ENCODE measurements around the gene IL3. TPM values are rescaled to one million over a fixed set of nuclear protein-coding genes. Genes with fewer than 3 reads are reported as not detected.

Gene IL3
- total RNA-seq, 4 donors from 2014 or later = not detected

GRCh38 chr5:132021654-132022053 lies 38.8 kb upstream of the IL3 start:
- intact Hi-C loops (cut with DNase I) = no loop called here
- no peak for DNase-seq
- Histone ChIP-seq H3K27ac (no peak overlapping the region), H3K4me3 (replicated peaks in 1 of 3) (no peak overlapping the region), H3K9me3 (no peaks in the 10 kb centered on the region), H3K36me3 (no peaks in the 10 kb centered on the region), H3K4me1 (no peaks in the 10 kb centered on the region), H3K27me3 (no peaks in the 10 kb centered on the region)
- WGBS, 2 donors = 63 to 65% methylated on average over 2 of the region's 2 CpGs
- TF ChIP-seq CTCF (IDR thresholded peaks at IDR 0.05) (no peak), POLR2A (IDR thresholded peaks at IDR 0.05) (no peak)

- Histone ChIP-seq H3K36me3 (no peaks in the 10 kb centered on the region), H3K27me3 (no peaks in the 10 kb centered on the region), H3K27ac (no peak overlapping the region), H3K4me3 (replicated peaks in 1 of 3) (no peak overlapping the region), H3K4me1 (no peaks in the 10 kb centered on the region), H3K9me3 (no peaks in the 10 kb centered on the region)
- TF ChIP-seq POLR2A (IDR thresholded peaks at IDR 0.05) = no peak
- TF ChIP-seq CTCF (IDR thresholded peaks at IDR 0.05) = no peak
- intact Hi-C loops (cut with DNase I) = no loop called here
- no peak for DNase-seq
- 78 to 87% methylated on average over 2 of the region's 2 CpGs for WGBS, 2 donors
These were observed 37.7 kb upstream of the IL3 start for GRCh38 chr5:132022737-132023136.

GRCh38 chr5:132023258-132024116 lies 37.0 kb upstream of the IL3 start:
- no peaks in the 10 kb centered on the region for H3K4me1 ChIP-seq
- TF ChIP-seq POLR2A (IDR thresholded peaks at IDR 0.05) (no peak), CTCF (IDR thresholded peaks at IDR 0.05) (no peak)
- no peak overlapping the region for H3K4me3 ChIP-seq (replicated peaks in 1 of 3)
- H3K9me3 ChIP-seq = no peaks in the 10 kb centered on the region
- 65 to 83% methylated on average over 5 of the region's 5 CpGs for WGBS, 2 donors
- intact Hi-C loops (cut with DNase I) = no loop called here
- H3K27ac ChIP-seq = no peak overlapping the region
- H3K36me3 ChIP-seq = no peaks in the 10 kb centered on the region
- DNase-seq = no peak
- no peaks in the 10 kb centered on the region for H3K27me3 ChIP-seq

GRCh38 chr5:132024117-132024435 lies 36.4 kb upstream of the IL3 start:
- no peak for TF ChIP-seq CTCF (IDR thresholded peaks at IDR 0.05)
- TF ChIP-seq POLR2A (IDR thresholded peaks at IDR 0.05) = no peak
- H3K4me3 ChIP-seq (replicated peaks in 1 of 3) = no peak overlapping the region
- no peaks in the 10 kb centered on the region for H3K9me3 ChIP-seq
- intact Hi-C loops (cut with DNase I) = no loop called here
- DNase-seq = no peak
- H3K4me1 ChIP-seq = no peaks in the 10 kb centered on the region
- WGBS, 2 donors = 74 to 82% methylated on average over 4 of the region's 4 CpGs
- no peak overlapping the region for H3K27ac ChIP-seq
- no peaks in the 10 kb centered on the region for H3K27me3 ChIP-seq
- no peaks in the 10 kb centered on the region for H3K36me3 ChIP-seq

- H3K27me3 ChIP-seq = no peaks in the 10 kb centered on the region
- 66 to 69% methylated on average over 8 of the region's 8 CpGs for WGBS, 2 donors
- intact Hi-C loops (cut with DNase I) = no loop called here
These were observed 35.6 kb upstream of the IL3 start for GRCh38 chr5:132024789-132025402.

More at GRCh38 chr5:132024789-132025402, 35.6 kb upstream of the IL3 start:
- H3K4me3 ChIP-seq (replicated peaks in 1 of 3) = no peak overlapping the region
- H3K27ac ChIP-seq = no peak overlapping the region
- no peaks in the 10 kb centered on the region for H3K9me3 ChIP-seq
- no peaks in the 10 kb centered on the region for H3K36me3 ChIP-seq
- TF ChIP-seq CTCF (IDR thresholded peaks at IDR 0.05) (no peak), POLR2A (IDR thresholded peaks at IDR 0.05) (no peak)
- DNase-seq = no peak
- no peaks in the 10 kb centered on the region for H3K4me1 ChIP-seq

Measured in thyroid gland (tissue), 4 donors.